DND-41 (cell line): ENCODE data around the gene PC.

Experiments used
- EZH2 ChIP-seq: IDR thresholded peaks from 3 replicates; pipeline ENCODE4 v1.6.1; 2012; ENCODE audit warnings: borderline replicate concordance, low read depth, mild to moderate bottlenecking, moderate library complexity, low read length, inconsistent platforms; ENCODE audit not compliant: severe bottlenecking
- TF ChIP-seq, protein P1 (sequence below): IDR thresholded peaks from 2 replicates; pipeline ENCODE4 v1.5.1; 2012; ENCODE audit warnings: borderline replicate concordance, low read length, moderate library complexity, mild to moderate bottlenecking; ENCODE audit not compliant: poor library complexity, severe bottlenecking; ENCODE audit errors: extremely low read depth

DNA sequence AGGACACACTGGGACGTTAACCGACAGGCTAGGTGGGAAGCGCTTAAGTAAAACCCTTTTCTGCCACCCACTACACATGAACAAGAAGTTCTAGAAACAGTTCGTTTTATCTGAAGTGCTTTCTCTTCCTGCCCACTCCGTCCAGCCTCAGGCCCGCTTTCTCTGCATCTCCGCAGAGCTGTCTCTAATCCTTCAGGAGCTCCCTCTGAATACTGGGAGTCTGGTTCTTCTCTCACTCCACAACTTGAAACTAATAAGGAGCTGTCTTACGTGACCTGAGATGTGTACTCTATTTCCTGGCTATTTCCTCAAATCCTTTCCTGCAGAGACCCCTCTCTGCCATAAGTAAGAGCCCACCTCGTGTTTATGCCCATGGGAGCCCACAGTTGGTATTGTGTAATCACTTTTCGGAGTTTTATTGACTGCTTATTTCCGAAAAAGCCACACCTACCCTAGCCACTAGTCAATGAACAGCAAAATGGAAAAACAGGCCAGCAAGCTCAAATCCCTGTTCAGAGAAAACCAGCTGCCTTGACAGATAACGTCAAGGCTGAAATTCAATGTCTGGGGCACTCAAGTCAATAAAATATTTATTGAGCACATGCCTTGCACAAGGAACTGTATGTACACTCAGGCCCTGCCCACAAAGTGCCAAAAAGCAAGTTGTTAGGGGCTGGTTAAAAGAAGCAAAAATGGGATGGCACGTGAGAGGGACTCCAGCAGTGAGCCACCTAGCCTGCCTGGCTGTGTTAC is 4.9 kb downstream of the PC start:
- no peak for TF ChIP-seq EZH2
- TF ChIP-seq, protein P1, sequence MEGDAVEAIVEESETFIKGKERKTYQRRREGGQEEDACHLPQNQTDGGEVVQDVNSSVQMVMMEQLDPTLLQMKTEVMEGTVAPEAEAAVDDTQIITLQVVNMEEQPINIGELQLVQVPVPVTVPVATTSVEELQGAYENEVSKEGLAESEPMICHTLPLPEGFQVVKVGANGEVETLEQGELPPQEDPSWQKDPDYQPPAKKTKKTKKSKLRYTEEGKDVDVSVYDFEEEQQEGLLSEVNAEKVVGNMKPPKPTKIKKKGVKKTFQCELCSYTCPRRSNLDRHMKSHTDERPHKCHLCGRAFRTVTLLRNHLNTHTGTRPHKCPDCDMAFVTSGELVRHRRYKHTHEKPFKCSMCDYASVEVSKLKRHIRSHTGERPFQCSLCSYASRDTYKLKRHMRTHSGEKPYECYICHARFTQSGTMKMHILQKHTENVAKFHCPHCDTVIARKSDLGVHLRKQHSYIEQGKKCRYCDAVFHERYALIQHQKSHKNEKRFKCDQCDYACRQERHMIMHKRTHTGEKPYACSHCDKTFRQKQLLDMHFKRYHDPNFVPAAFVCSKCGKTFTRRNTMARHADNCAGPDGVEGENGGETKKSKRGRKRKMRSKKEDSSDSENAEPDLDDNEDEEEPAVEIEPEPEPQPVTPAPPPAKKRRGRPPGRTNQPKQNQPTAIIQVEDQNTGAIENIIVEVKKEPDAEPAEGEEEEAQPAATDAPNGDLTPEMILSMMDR: no peak
